ENCODE data around the gene RCCD1.

The RCCD1 gene

DNA sequence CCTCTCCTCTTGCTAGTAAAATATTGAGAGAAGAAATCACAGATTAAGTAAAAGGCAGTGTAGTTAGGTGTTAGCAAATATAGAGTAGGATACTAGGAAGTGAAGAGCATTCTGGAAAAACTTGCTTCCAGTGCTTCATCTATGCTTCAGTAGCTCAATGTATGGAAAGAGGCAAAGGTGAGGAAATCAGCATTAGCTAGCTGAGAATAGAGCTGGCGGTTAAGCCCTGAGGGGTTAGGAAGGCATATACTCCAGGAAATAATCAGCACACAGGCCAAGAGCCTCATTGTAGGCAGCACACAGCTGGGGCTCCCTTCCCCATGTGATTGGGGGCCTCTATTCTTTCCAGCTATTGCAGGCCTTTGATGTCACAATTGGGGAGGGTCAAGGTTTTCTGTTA, 13.8 kb downstream of the RCCD1 start:
- no peak for DNase-seq

DNA sequence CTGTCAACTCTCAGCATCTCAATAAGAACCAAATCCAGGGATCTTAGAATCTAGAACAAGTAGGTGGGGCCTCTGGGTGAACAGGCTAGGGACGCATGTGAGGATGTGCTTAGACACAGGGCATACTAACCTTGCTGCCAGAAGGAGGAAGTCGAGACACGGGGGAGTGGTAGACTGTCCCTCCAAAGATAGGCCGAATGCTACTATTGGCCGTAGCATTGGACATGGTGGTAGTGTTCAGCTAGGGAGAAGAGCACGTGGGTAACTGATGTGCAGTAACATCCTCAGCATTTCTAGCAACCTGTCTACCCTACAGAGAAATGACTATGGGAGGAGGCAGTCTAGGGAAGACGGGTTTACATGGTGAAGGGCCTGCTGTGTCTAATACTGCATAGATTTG, 15.6 kb downstream of the RCCD1 start:
- no peak for DNase-seq

DNA sequence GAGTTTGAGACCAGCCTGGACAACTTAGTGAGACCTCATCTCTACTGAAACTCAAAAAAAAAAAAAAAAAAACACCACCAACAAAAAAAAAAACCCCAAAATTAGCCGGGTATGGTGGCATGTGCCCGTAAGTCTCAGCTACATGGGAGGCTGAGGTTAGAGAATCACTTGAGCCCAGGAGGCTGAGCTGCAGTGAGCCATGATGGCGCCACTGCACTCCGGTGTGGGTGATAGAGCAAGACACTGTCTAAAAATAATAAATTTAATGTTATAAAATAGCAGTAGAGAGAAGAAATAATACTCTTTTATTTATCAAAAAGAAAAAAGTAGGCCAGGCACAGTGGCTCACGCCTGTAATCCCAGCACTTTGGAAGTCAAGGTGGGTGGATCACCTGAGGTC, 17.4 kb downstream of the RCCD1 start:
- DNase-seq = no peak

DNA sequence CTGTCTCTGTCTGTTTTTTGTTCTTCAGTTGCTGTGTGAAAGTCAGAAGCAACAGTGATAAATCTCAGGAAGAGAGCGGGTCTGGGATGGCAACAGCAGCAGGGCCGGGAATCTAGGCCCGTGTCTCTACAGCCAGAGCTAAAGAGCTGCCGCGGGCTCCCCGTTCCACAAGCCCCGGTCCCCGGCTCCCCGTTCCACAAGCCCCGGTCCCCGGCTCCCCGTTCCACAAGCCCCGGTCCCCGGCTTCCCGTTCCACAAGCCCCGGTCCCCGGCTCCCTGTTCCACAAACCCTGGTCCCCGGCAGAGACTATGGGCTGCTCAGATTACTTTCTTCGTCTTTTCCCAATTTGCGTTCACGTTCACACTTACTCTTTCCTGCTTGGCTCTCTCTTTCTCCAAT, 19.5 kb downstream of the RCCD1 start:
- DNase-seq = no peak

DNA sequence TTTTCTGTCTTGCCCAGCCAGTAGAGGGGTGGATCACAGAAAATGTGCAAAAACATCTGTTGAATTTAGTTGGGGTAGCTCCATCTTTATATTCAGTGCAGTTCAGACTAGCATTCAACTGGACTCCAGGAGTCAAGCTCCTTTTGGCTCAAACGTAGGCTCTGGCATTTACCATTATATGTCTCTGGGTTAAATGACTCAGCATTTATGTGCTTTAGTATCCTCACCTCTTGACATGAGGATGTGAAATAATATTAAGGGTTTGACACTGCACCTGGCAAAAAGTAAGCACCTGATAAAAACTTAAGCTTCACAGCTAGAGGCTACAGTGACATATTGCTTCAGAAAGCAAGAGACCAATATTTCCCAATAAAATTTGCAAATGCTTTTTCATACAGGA, 24.9 kb downstream of the RCCD1 start:
- DNase-seq = no peak

DNA sequence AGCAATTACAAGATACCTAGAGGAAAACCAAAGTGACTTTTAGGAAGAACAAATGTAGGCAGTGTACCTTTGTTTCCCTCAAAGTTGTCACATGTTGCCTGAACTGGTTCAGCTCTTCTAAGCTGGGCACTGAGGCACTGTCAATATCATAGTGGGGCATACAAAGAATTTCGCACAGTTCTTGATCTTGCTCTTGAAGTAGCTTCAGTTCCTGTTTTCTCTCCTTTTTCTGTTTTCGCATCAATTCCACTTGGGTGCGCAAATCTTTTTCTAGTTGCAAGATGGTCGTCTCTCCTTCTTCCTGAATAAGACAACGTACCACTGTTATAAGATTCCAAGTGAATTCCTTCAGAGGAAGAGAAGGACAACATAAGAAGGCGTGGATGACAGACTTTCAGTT, 27.0 kb downstream of the RCCD1 start:
- DNase-seq = no peak

DNA sequence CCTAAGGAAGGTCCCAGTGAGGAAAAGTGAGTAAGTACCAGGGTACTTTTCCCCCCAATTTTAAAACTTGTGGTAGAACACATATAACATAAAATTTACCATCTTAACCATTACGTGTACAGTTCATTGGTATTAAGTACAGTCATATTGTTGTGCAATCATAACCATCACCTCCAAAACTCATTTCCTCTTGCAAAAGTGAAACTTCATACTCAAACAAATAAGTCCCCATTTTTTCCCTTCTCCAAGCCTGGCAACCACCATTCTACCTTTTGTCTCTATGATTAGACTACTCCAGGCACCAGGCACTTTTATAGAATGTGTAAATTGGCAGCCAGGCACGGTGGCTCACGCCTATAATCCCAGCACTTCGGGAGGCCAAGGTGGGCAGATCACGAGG, 27.5 kb downstream of the RCCD1 start:
- DNase-seq = no peak

DNA sequence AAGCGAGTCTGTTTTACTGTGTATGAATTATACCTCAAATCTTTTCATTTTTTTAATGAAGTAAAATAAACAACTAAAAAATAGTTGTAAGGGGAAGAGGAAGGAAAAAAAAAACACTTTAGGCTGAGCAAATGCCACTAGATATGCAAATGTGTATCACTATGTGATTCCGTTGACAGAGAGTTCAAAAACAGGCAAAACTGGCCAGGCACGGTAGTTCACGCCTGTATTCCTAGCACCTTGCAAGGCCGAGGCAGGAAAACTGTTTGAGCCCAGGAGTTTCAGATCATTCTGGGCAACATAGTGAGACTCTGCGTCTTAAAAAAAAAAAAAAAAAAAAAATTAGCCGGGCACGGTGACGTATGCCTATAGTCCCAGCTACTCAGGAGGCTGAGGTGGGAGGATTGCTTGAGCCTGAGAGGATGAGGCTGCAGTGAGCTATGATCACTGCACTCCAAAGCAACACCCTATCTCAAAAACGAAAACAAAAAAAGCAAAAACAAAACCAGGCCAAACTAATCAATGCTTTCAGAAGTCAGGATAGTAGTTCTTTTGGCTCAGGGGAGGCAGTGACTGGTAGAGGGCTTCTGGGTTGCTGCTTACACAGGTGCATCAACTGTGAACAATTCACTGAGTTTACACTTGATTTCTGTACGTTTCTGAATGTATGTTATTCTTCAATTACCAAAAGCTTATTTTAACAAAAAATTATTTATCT, 32.3 kb downstream of the RCCD1 start:
- no peak for DNase-seq

DNA sequence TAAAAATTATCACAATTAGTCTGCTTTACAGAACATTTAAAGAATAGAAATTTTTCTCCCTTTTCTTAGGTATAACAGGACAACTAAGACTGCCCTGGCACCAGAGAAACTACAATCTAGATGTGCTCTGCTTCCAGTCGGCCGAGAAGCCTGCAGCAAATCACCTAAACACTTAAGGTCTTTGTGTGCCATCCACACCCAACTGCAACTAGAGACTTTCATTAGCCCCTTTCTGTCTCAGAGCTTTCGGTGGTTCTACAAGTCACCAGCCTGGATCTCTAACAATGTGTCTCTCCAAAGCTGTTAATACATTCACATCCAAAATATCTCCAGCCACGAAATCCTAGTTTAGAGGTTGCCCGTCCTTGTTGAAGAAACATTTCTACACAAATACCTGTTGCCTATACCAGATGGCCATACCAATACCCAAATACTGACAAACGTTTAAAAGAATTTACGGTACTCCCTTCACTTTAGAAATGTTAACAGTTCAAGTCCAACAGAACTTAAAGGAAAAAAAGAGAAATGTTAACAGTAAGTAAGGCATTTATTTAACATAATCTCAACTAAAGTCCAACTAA, 33.0 kb downstream of the RCCD1 start:
- no peak for DNase-seq

DNA sequence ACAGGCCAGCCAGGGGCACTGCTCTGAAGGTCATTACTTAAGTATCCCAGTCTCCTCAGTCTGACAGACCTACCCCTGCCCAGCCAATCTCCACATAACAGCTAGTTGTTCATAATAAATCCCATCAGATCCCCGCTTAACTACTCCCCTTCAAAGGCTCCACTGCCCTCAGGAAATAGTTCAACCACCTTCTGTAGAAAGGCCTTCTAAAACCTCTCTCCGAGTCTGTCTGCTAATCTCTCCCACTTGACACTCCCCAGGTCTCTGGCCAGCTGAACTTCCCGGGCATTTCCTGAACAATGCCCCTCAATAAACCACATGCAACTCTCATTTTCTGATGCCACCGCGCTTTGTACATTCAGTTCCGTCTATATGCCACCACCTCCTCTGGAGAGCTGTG, 33.6 kb downstream of the RCCD1 start:
- no peak for DNase-seq

DNA sequence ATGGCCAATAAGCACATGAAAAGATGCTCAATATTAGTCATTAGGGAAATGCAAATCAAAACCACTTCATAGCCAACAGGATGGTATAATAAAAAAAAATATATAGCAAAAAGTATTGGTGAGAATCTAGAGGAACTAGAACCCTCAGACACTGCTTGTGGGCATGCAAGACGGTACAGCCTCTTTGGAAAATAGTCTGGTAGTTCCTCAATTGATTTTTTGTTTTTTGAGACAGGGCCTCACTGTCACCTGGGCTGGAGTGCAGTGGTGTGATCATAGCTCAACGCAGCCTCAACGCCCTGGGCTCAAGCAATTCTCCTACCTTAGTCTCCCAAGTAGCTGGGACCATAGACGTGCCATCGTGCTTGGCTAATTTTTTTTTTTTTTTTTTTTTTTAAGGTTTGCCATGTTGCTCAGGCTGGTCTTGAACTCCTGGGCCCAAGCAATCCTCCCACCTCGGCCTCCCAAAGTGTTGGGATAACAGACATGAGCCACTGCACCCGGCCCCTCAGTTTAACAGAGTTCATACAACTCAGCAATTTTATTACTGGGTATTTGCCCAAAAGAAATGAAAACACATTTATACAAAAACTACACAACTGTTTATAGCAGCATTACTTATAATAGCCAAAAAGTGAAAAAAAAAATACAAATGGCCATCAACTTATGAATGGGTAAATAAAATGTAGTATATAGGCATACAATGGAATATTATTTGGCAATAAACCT, 34.5 kb downstream of the RCCD1 start:
- DNase-seq = no peak

DNA sequence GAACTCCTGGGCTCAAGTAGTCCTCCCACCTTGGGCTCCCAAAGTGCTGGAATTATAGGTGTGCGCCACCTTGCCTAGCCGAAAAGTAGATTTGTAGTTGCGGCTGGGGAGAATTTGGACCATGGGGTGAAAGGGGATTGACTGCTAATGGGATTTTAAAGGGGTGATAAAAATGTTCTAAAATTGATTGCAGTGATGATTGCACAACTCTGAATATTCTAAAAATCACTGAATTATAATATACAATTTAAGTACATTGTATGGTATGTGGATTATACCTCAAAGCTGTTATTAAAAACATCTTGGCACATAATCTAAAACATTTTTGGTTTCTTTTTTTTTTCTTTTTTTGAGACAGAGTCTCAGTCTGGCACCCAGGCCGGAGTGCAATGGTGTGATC, 35.8 kb downstream of the RCCD1 start:
- no peak for DNase-seq

DNA sequence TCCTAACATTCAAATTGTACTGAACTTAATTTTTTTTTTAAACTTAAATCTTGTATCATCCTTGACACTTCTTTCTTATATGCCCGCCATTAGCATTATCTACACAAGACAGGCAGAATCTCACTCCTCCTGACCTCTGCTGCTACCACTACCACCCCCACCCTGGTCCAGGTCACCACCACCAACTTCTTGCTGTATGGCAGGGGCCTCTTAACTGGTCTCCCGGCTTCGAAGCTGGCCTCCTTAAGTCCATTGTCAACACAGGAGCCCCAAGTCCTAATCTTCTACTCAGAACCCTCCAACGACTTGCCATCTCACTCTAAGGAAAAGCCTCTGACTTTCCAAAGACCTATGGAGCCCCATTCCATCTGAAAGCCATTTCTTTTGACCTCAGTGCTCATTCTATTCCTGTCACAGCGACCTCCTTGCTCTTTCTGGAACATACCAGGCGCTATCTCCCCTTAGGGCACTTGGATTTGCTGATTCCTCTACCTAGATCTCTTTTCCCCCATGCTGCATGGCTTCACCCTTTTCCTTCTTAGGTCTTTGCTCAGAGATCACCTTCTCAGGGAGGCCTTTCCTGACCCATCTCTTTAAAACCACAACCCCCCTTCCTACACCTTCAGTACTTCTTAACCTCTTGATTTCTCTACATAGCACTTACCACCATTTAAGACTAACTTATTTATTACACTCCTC, 37.1 kb downstream of the RCCD1 start:
- DNase-seq = no peak

DNA sequence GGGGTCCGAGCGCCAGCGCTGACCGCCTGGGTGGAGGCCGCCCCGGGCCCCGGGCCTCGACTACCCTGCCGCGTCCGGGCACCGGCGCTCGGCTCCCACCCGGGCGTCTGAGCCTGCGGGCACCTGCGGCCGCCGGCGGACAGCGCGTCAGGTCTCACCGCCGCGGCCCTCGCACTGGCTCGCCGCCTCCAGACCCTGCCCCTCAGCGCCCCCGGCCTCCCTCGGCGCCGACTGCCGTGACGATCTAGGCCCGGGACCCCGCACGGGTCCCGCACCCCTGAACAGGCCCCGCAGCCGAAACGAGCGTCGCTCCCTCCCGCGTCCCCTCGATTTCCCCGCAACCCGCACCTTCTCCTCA, 39.4 kb downstream of the RCCD1 start:
- DNase-seq = no peak

DNA sequence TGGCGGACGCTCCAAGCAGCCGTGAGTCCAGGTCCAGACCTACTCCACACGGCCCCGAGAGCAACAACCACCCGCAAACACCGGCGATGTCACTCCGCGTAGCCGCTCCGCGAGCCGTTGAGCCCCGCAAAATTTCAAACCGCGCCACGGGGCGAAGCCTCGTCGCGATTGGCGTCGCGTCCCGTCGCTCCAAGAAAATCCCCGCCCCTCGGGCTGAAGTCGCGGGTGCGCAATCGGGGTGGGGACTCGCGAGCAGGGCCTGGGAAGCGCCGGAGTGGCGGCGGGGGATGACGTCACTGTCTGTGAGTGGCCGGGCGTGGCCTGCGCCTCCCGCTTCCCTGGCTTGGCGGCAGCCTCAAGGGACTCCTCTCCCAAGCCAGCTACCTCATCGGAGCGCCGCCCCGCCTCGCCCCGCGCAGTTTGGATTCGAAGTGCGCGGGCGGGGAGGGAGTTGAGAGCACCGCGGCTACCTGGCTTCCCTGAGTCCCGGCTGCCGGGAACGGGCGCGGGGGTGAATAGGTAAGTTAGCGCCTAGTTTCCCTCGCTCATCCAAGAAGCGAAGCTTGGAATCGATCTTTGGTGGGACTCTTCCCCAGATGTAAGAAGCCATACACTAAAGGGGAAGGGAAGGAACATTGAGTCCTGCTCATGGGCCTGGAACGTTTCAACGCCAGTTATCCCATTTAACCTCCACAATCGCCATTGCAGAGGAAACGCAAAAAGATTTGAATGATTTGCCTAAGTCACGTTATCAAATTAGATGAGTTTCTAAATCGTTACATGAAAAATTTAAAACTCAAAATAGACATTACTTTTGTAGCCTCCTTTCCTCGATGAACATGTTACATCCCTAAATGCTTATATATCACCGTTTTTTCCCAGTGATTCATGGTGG, 40.0 kb downstream of the RCCD1 start, which contains the start of gene PRC1:
Gene PRC1, minus strand, starts transcription at position 119 of the 895 bp plus-strand sequence. Its CDS starts 118 bp downstream, at position 1.
- peak; percentile 85 for DNase-seq

DNA sequence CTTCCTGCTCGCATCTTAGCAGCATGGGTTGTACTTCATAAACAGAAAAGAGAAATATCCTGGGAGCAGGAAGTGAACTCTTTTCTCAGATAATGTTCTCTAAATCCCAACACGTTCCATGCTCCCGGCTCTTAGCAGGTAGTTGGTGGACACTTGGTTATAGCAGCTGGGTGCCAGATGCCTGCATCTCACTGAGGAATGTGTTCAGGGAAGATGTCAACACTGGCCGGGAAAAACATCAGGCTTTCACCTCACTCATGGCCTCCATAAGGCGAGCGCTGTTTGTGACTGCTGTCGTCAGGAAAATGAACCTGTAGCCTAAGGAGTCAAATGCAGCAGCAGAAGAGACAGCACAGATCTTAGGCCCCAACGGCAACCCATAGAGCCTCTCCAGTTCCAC, 44.1 kb downstream of the RCCD1 start:
- no peak for DNase-seq

DNA sequence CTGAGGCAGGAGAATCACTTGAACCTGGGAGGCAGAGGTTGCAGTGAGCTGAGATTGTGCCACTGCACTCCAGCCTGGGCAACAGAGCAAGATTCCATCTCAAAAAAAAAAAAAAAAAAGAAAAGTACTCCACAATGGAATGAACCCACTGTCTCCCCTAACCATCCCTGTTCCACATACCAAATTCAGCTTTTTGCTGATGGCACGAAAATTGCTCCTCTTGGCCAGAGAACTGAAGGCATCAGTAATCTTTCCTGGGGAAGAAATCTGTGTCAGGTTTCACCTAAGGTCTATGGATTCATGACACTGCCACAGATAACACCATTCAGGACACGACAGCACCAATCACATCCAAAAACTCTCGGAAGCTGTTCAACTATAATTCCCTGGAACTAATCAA, 46.5 kb downstream of the RCCD1 start:
- no peak for DNase-seq

DNA sequence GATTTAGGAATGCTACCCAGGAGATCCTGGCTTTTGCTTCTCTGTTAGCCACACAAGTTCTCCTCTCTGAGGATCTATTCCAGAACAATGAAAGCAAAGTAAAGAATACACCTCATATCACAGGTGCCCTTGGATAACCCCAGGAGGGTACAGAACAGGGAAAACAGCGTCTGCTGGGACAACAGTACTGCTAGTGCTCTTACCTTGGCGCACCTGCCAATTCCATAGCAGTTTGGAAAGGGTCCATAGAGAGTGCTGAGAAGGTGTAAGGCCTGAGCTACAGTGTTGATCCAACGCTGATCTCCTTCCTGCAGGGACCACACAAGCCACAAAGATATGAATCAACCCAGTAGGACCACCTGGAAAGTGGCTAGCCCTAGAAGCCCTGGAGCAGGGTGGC, 52.6 kb downstream of the RCCD1 start:
- DNase-seq = no peak
